SJCRH30 (cell line): Measurements from ENCODE around the gene DENND5A. TPM values are rescaled to one million over a fixed set of nuclear protein-coding genes. Genes with fewer than 3 reads are reported as not detected.

Experiments used
- DNase-seq, 2 experiments: peaks; one replicate each; pipeline ENCODE4 v3.0.0-alpha.2; 2015 to 2020
- H3K27ac ChIP-seq: fragments of 250-450 bp; sonication (Bioruptor Pico); 2 replicates; pipeline ENCODE4 v1.5.1; 2020; ENCODE audit warnings: mild to moderate bottlenecking, moderate library complexity
- H3K27me3 ChIP-seq: fragments of 250-450 bp; sonication (Bioruptor Pico); 2 replicates; pipeline ENCODE4 v1.5.1; 2020; ENCODE audit warnings: mild to moderate bottlenecking, moderate library complexity
- H3K36me3 ChIP-seq: fragments of 250-450 bp; sonication (Bioruptor Pico); 2 replicates; pipeline ENCODE4 v1.5.1; 2020; ENCODE audit warnings: mild to moderate bottlenecking, moderate library complexity
- H3K4me1 ChIP-seq: fragments of 250-450 bp; sonication (Bioruptor Pico); 2 replicates; pipeline ENCODE4 v1.5.1; 2020; ENCODE audit warnings: mild to moderate bottlenecking, moderate library complexity
- H3K4me3 ChIP-seq: fragments of 250-450 bp; sonication (Bioruptor Pico); 2 replicates; pipeline ENCODE4 v1.5.1; 2020; ENCODE audit warnings: mild to moderate bottlenecking, moderate library complexity
- H3K9me3 ChIP-seq: fragments of 250-450 bp; sonication (Bioruptor Pico); replicated peaks from 2 replicates; pipeline ENCODE4 v1.5.1; 2020; ENCODE audit warnings: mild to moderate bottlenecking, moderate library complexity
- total RNA-seq: library from RNA; depleted of rRNA; stranded (reverse); fragments of >200 nt; shearing (Covaris generic); gene quantifications from 2 replicates; pipeline ENCODE4 v1.2.3, GENCODE V29; 2014

Gene DENND5A
- total RNA-seq, 1 experiment from 2014 or later = 113 TPM

DNA sequence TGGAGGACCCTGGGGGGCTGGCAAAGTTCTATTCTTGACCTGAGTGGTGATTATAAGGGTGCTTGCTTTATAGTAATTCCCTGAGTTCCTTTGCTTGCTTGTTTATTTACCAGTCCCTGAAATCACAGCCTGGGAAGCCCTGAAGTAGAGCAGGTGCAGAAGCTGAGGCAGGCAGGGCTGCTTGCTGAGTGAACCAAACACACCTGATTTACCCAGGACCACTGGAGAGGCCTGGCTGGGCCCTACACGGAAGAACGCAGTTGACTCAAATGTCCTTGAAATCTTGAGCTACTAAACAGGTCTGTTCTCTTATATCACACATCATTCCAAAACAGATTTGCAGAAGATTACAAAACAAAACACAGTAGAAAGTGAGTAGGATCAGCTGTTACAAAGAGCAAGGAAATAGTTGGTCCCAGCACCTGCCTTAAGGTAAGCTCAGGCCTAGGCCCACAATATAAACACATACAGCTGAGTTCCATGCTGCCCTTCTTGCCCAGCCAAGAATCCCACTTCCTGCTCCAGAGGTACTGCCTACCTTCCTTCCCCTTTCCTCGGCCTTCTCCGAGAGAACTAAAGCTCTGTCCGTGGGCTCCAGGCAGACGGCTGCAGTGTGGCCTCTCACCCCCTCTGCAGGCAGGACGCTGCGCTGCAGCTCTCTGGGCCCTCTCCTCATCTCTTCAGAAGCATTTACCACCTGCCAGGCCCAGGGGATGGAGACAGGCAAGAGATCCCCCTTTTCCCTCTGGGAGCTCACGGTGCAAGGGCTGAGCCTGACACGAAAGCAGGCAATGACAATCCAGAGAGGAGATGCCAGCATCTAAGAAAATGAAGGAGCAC, 127.6 kb downstream of the DENND5A start:
- H3K4me3 ChIP-seq = no peak overlapping the region
- peaks cover 30% of the 10 kb centered on the region for H3K36me3 ChIP-seq
- peak; percentile 74 to 88 for DNase-seq
- H3K4me1 ChIP-seq = no peaks in the 10 kb centered on the region; the same call in 1 of the 2 replicates
- H3K9me3 ChIP-seq = no peaks in the 10 kb centered on the region
- no peaks in the 10 kb centered on the region for H3K27me3 ChIP-seq
- no peak overlapping the region for H3K27ac ChIP-seq

DNA sequence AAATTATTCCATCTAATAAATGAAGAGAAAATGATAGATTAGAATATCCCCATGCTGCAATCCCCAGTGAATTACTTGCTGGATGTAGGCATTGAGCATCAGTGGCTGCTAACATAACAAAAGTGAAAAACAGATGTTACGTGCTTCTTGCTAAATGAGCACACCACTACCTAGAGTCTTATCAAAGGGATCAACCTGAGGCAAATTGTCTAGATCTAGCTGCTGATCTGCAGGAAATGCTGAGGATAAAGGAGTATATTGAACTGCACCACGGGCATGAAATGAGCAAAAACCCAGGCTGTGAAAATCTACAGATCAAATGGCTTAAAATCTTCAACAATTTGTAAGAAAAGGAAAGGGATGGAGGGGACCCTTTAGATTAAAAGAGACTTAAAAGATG, 128.4 kb downstream of the DENND5A start:
- no peaks in the 10 kb centered on the region; the same call in 1 of the 2 replicates for H3K4me1 ChIP-seq
- peaks cover 22% of the 10 kb centered on the region for H3K36me3 ChIP-seq
- H3K27me3 ChIP-seq = no peaks in the 10 kb centered on the region
- H3K27ac ChIP-seq = no peak overlapping the region
- H3K9me3 ChIP-seq = no peaks in the 10 kb centered on the region
- no peak overlapping the region for H3K4me3 ChIP-seq
- no peak for DNase-seq

DNA sequence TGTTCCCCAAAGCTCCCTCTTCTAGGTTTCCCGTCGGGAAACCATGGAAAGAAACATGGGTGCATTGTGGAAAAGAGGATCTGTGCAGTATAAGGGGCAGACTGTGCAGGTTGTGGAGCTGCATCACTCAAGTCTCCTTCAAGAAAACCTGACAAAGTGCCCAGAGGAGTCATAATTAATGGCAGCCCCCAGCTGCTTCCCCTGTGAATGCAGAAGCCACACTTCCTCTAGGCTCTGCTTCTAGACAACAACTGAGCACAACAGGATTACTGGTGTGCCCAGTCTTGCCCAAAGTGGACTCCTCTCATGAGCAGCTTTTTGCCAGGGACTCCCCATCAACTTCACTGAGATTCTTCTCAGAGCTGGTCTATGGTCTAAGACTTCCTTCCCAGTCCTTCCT, 131.2 kb downstream of the DENND5A start:
- DNase-seq = no peak
- Histone ChIP-seq H3K9me3 (no peaks in the 10 kb centered on the region), H3K4me1 (no peaks in the 10 kb centered on the region), H3K27me3 (no peaks in the 10 kb centered on the region), H3K4me3 (no peak overlapping the region), H3K27ac (no peak overlapping the region), H3K36me3 (no peaks in the 10 kb centered on the region; the same call in 1 of the 2 replicates)

DNA sequence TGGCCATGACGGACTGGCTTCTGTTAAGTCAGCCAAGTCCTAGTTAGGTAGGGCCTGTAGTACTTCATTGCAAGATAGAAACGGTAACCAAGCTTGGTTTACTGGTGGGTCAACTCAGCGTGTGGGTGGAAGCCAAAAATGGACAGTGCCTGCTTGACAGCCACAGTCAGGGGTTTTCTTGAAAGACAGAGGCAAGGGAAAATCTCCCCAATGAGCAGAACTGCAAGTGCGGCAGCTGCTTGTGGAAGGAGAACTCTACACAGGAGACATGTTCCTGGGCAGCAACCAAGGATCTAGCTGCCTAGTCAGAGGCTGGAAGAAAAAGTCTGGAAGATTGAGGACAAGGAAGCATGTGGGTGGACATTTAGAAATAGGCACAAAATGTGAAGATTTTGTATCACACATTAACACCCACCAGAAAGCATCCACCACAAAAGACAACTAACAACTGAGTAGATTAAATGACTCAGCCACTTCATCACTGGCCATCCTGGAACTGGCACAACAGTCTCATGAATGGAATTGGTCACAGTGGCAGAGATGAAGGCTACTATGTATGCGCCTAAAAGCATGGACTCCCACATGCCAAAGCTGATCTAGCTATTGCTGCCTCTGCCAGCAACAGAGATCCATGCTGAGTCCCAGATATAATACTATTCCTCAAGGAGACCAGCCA, 132.8 kb downstream of the DENND5A start:
- DNase-seq = no peak
- H3K27ac ChIP-seq = no peak overlapping the region

DNA sequence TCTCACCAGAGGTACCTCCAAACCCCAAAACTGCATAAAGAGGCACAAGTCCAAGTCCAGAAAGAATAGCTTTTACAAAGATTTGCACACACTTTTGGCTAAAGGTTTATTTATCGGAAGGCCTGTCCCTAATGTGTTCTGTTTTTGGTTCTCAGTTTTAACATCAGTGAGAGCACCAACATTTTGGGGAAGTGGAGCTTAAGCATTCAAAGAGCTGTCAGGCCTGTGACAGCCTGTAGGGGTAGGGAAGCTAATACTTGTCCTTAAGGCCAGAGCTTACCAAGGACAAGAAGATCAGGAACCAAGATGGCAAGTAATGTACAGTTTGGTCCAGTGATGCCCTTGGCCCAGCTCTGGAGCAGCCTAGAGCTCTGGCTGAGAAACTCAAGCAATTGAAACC, 134.9 kb downstream of the DENND5A start:
- H3K4me1 ChIP-seq = no peaks in the 10 kb centered on the region
- no peak overlapping the region for H3K4me3 ChIP-seq
- no peaks in the 10 kb centered on the region; the same call in 1 of the 2 replicates for H3K36me3 ChIP-seq
- no peaks in the 10 kb centered on the region for H3K9me3 ChIP-seq
- DNase-seq = no peak
- no peak overlapping the region for H3K27ac ChIP-seq
- no peaks in the 10 kb centered on the region for H3K27me3 ChIP-seq

More for the DNA sequence above, 132.8 kb downstream of the DENND5A start:
- H3K36me3 ChIP-seq = no peaks in the 10 kb centered on the region; the same call in 1 of the 2 replicates
- no peaks in the 10 kb centered on the region for H3K27me3 ChIP-seq
- no peaks in the 10 kb centered on the region for H3K9me3 ChIP-seq
- no peaks in the 10 kb centered on the region for H3K4me1 ChIP-seq
- no peak overlapping the region for H3K4me3 ChIP-seq

DNA sequence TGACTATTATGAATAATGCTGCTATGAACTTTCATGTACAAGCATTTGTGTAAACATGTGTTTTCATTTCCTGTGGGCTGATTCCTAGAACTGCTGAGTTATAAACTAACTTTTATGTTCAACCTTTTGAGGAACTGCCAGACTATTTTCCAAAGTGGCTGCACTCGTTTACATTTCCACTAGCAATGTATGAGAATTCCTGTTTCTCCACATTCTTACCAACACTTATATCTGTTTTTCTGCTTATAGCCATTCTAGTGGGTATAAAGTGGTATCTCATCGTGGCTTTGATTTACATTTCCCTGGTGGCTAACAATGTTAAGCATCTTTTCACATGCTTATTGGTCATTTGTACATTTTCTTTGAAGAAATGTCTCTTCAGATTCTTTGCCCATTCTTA, 138.5 kb downstream of the DENND5A start:
- H3K9me3 ChIP-seq = no peaks in the 10 kb centered on the region
- H3K4me3 ChIP-seq = no peak overlapping the region
- DNase-seq = no peak
- H3K27ac ChIP-seq = no peak overlapping the region
- H3K27me3 ChIP-seq = no peaks in the 10 kb centered on the region
- no peaks in the 10 kb centered on the region for H3K36me3 ChIP-seq
- no peaks in the 10 kb centered on the region for H3K4me1 ChIP-seq

DNA sequence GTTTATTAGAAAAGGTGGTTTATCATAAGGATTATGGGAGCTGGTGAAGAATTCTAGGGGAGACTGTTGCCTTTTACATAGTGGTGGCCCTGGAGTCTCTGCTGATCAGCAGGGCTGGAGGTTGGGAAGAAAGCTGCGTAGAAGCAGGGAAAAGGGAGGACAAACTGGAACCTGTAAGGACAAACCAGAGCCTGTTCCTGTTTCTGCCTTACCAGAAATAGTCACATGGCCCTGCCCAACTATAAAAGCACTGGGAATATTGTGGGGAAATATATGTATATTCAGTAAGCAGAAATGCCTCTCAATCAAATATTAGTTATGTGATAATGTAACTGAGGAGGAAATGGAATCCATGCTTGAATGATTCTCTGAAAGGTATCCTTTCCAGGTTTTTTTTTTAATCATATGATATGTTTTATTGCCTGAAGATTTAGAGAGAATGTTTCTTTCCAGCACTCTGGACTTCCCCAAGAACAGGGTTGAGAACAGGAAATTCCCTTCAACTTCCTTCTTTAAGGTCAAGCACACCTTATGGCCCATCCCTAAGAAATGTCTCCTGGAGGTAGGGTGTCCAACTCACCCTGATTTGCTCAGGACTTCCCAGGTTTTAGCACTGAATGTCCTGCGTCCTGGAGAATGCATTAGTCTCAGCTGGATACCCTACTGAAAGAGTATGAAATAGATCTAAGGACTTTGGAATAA, 139.8 kb downstream of the DENND5A start:
- peaks cover 6% of the 10 kb centered on the region for H3K4me1 ChIP-seq
- H3K4me3 ChIP-seq = no peak overlapping the region
- H3K27ac ChIP-seq = no peak overlapping the region
- H3K27me3 ChIP-seq = no peaks in the 10 kb centered on the region
- no peak for DNase-seq
- no peaks in the 10 kb centered on the region for H3K9me3 ChIP-seq
- H3K36me3 ChIP-seq = no peaks in the 10 kb centered on the region

DNA sequence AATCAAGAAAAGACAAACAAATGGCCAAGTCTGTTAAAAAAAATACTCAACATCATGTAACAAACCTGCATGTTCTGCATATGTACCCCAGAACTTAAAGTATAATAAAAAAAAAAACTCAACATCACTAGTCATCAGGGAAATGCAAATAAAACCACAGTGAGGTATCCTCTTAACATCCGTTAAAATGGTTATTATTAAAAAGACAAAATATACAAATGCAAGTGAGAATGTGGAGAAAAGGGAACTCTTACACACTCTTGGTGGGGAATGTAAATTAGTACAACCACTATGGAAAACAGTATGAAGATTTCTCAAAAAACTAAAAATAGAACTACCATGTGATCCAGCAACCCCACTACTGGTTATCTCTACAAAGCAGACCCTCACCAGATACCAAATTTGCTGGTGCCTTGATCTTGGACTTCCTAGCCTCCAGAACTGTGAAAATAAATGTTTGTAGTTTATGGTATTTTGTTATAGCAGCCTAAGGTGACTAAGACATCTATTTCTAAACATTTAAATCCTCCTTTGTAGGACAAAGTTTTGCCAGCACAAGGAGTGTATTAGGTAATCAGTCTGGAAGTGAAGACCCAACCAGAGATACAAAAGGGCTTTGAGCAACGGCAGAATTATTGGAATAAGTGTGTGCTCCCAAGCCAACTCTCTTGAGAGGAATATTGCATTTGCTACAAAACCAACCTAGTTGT, 141.4 kb downstream of the DENND5A start:
- Histone ChIP-seq H3K9me3 (no peaks in the 10 kb centered on the region), H3K27ac (no peak overlapping the region), H3K4me3 (no peak overlapping the region), H3K36me3 (no peaks in the 10 kb centered on the region), H3K27me3 (no peaks in the 10 kb centered on the region), H3K4me1 (peaks cover 10% of the 10 kb centered on the region)
- no peak for DNase-seq

DNA sequence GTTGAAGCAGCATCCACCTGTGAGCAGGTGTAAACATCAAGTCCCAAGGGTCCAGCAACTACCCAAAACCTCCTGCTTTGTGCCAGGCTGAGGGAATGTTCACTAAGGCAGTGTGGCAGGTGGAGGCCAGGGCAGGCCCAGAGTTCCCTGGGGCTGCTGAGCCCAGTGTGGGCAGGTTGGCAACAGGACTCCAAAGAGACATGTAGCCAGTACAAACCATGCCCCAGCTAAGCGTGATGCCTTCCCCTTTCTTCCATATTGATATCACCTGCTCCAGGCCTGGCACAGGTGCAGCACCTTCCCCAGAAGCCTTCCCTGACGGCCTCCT, 143.7 kb downstream of the DENND5A start:
- Histone ChIP-seq H3K36me3 (no peaks in the 10 kb centered on the region), H3K9me3 (no peaks in the 10 kb centered on the region), H3K4me1 (peaks cover 10% of the 10 kb centered on the region), H3K27ac (no peak overlapping the region), H3K27me3 (no peaks in the 10 kb centered on the region), H3K4me3 (no peak overlapping the region)
- DNase-seq = no peak

DNA sequence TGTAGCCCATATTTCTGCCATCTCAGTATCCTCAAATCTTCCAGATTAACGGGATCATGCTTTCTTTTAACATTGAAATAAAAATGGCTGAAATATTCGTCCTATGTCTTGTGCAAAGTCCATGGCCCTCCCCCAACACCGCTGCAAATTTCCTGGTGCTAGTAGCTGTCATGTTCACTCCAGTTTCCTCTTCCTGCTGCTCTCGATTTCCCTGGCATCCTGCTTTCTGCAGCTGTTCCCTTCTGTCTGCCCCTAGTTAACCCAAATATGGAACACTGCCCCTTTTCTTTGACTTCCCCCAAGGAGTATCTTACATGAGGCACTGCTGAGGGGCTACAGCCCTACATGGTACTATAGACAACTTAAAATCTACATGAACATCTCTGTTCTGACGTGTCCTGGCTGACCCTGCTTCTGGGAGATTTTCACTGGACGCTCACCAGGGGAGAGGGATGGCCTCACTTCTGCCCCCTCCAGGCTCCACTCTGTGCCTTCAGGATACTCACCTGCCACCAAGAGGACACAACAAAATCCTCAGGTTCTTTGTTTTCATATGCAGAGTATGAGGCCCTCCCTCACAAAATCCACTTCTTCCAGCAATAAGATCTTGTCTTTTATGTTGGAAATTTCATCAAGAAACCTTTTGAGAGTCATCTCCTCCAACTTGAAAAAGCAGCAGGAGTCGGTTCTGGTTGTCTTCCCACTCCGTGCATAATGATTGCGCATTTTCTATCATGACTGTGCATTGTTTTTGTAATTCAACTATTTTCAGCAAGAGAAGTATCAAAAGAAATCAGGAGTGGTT, 144.3 kb downstream of the DENND5A start:
- Histone ChIP-seq H3K27me3 (no peaks in the 10 kb centered on the region), H3K36me3 (no peaks in the 10 kb centered on the region), H3K4me1 (peaks cover 10% of the 10 kb centered on the region), H3K9me3 (no peaks in the 10 kb centered on the region), H3K27ac (peak overlapping the region; percentile 79), H3K4me3 (peak overlapping the region; percentile 34)
- DNase-seq = peak; percentile 91 to 96

DNA sequence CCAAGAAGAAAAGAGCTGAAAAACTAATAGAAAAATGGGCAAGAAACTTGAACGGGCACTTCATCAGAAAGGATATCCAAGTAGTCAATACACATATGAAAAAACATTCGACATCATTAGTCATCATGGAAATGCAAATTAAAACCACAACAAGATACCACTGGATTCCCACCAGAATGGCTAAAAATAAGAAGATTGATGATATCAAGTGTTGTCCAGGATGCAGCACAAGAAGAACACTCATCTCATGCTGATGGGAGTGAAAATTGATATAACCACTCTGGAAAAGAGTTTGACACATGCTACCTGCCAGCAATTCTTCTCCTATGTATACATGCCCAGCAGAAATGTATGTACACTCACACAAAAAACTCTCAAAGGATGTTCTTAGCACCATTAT, 146.9 kb downstream of the DENND5A start:
- no peaks in the 10 kb centered on the region for H3K27me3 ChIP-seq
- no peak for DNase-seq
- H3K9me3 ChIP-seq = no peaks in the 10 kb centered on the region
- no peak overlapping the region for H3K4me3 ChIP-seq
- peaks cover 10% of the 10 kb centered on the region for H3K4me1 ChIP-seq
- H3K27ac ChIP-seq = no peak overlapping the region
- H3K36me3 ChIP-seq = no peaks in the 10 kb centered on the region

DNA sequence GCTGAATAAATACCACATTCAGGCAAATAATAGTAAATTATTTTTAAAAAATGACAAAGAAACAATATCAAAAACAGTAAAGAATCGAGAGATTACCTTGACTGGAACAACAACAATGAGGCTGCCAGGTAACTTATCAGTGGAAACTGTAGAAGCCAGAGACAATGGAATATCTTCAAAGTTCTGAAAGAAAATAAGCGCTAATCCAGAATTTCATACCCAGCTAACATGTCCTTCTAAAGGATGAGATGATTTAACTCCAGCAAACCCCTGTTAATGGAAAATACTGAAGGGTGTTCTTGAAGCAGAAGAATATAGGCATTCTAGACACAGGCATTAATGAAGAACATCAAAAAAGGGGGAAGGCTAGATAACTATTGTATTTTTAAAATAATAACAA, 153.1 kb downstream of the DENND5A start:
- Histone ChIP-seq H3K4me3 (no peak overlapping the region), H3K27ac (no peak overlapping the region), H3K27me3 (no peaks in the 10 kb centered on the region), H3K9me3 (no peaks in the 10 kb centered on the region; the same call in 1 of the 2 replicates), H3K36me3 (no peaks in the 10 kb centered on the region), H3K4me1 (no peaks in the 10 kb centered on the region)
- DNase-seq = no peak

DNA sequence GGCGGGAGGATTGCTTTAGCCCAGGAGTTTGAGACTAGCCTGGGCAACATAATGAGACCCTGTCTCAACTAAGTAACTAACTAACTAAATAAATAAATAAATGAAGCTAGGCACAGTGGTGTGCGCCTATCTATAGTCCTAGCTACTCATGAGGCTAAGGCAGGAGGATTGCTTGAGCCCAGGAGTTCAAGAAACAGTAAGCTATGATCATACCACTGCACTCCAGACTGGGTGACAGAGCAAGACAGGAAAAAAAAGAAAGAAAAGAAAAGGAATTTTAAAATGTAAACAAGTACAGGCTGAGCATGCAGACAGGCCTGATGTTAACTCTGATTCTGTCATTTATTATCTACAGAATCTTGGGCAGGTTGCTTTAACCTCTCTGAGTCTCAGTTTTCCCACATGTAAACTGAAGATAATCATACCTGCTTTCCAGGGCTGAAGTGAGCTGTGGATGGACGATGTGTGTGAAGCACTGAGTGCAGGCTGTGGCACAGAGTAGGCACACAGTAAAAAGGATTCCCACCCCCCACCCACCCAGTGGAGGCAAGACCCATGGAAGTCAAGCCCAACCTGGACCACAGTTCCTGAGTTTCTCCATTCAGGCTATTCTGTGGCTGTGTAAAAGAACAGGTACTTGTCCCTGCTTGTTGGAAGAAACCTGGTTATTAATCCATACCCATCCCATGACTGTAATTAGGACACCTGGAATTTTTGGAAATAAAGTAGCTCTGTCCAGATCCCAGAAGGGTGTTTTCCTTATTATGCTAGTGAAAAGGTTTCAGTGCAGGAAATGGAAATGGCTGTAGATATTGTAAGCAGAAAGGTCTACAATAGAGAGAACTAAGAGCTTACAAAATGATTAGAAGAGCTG, 155.1 kb downstream of the DENND5A start:
- H3K27ac ChIP-seq = no peak overlapping the region
- H3K36me3 ChIP-seq = no peaks in the 10 kb centered on the region
- H3K27me3 ChIP-seq = no peaks in the 10 kb centered on the region
- H3K9me3 ChIP-seq = no peaks in the 10 kb centered on the region; the same call in 1 of the 2 replicates
- H3K4me1 ChIP-seq = no peaks in the 10 kb centered on the region
- no peak overlapping the region for H3K4me3 ChIP-seq
- no peak for DNase-seq
